ENCODE results near the gene ZNF792.
"Not testable (repeated sequence)": the region's sequence is repeated elsewhere in the genome, so short reads cannot be mapped to it uniquely, and the experiment has no call there.

Gene ZNF792

DNA sequence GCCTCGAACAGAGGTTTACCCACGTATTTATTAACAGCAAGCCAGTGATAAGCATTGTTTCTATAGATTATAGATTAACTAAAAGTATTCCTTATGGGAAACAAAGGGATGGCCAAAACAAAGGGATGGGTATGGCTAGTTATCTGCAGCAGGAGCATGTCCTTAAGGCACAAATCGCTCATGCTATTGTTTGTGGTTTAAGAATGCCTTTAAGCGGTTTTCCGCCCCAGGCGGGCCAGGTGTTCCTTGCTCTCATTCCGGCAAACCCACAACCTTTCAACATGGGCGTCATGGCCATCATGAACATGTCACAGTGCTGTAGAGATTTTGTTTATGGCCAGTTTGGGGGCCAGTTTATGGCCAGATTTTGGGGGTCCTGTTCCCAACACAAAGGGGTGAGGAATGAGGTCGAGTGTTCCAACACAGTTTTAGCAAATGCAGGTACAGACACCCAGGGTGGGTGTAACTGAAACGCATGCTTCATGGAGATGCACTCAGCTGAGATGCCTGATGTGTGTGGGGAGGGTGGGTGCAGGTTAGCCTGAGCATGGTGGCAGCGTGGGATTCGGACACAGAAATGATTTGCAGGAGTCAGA lies 6.3 kb upstream of the ZNF792 start:
- DNase-seq, result not testable (repeated sequence)

DNA sequence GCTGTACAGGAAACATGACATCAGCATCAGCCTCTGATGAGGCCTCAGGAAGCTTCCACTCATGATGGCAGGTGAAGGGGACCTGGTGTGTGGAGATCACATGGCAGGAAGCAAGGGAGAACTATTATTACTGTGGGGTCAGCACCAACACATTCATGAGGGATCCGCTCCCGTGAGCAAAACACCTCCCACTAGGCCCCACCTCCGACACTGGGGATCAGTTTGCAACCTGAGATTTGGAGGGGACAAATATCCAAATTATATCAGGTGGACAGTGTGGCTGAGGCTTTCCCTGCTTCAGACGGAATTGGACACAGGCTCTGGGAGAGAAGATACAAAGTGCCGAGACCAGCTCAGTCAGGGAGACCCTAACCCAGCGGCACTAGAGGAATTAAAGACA lies 5.7 kb upstream of the ZNF792 start:
- DNase-seq, result no peak

DNA sequence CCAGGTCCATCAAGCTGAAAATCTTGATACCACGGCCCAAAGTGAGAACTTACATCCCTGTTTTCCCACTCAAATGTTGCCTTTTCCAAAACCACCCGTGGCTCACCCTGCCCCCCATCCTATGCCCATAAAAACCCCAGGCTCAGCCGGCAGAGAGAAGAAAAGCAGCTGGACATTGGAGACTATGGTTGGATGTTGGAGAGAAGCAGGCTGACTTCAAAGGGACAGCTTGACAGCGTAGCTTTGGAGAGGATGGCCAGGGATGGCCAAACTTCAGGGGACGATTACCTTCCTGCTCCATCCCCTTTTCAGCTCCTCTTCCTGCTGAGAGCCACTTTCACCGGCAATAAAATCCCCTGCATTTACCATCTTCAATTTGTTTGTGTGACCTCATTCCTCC lies 3.5 kb upstream of the ZNF792 start:
- no peak for DNase-seq

DNA sequence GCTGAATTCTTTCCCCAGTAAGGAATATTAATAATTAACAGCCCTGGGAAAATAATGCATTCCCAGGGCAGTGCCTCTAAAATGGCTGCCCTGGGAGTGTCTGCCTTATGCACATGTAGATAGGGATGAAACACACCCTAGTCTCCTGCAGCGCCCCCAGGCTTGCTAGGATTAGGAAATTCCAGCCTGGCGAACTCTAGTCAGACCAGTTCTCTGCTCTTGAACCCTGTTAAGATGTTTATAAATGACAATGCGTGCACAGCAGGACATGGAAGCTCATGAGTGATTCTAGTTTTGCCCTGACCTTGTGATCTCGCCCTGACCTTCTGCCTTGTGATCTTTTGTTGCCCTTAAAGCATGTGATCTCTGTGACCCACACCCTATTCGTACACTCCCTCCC lies 1.5 kb upstream of the ZNF792 start:
- DNase-seq, result not testable (repeated sequence)

DNA sequence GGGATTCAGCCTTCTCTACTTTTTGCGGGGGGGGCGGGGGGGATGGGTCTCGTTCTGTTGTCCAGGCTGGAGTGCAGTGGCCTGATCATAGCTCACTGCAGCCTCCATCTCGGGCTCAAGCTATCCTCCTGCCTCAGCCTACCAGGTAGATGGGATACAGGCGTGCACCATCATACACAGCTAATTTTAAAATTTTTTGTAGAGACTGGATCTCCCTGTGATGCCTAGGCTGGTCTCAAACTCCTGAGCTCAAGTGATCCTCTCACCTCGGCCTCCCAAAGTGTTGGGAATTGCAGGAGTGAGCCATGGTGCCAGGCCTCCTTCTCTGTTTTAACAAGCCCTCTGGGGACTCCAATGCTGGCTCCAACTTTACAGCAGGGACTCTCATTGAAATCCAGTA lies 569 bp upstream of the ZNF792 start:
- DNase-seq, result no peak

DNA sequence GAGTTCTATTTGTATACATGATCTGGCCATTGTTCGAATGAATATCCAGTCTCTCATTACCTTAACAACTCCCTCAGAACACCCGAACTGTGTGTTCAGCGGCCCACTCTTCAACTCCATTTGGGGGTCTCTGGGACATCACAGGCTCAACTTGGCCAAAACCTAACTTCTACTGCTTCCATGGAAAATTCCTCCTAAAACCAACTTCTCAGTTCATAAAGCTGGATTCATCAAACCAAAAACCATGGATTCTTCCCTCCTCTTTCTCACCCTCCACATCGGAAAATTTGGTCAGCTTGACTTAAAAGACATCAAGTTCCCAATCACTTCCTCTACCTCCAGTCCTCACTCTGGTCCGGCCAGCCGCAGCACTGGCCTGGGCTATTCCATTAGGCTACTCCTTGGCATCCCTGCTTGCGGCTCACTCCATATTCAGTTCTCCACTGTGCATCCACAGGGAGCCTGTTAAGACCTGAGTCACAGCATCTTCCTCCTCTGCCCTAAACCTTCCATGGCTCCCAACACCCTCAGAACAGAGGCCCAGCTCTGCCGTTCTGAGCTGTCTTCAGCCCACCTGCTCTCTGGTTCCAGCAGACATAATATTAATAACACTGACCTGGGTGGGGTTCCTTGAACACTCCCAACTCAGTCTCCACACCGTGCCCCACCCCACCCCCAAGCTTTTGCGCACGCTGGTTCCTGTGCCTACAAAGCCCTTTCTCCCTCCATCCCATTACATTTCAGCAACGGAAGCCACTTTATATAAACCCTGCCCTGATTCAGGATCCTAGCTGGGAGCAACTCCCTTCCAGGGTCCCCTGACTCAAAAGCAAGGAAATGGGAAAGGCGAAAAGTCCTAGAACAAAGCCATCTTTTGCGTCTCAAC lies 1.1 kb downstream of the ZNF792 start:
- no peak for DNase-seq

DNA sequence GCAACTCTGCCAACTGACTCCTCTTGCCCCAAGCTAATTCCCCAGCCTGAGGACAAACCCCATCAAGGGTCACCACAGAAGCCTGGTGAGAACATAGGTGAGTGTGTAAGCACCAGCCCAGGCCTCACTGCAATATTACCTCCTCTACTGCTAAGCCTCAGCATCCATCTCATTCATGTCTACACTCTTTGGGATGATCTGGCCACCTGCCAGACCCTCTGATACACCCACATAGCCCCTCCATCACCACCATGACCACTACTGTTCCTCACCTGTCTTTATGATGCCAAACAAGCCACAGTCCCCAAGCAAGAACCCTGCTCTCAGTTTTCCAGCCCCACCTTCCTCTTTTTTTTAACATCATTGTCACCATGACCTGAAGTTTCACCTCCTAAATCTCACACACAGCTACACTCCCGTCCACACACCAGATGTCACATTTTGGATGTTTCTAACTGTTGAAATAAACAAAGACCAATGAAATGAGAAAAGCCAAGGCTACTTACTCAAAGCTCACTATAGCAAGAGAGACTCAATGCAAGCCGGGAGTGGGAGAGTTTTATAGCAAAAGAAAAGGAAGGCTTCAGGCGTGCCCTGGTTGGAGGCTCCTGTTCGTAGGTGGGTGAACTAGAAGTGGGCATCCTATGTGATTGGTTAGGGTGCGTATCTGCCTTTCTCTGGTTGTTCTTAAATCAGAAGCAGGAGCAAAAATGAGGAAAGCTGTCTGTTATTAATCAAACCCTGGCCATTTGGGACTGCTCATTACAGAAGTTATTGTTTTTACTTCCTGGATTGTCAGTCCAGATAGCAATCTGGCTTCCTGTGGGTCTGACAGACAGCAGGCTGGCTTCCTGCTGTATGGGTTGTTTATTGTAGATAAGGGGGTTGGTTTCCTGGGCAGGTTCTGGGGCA lies 2.0 kb downstream of the ZNF792 start:
- DNase-seq, result peak; percentile 62

DNA sequence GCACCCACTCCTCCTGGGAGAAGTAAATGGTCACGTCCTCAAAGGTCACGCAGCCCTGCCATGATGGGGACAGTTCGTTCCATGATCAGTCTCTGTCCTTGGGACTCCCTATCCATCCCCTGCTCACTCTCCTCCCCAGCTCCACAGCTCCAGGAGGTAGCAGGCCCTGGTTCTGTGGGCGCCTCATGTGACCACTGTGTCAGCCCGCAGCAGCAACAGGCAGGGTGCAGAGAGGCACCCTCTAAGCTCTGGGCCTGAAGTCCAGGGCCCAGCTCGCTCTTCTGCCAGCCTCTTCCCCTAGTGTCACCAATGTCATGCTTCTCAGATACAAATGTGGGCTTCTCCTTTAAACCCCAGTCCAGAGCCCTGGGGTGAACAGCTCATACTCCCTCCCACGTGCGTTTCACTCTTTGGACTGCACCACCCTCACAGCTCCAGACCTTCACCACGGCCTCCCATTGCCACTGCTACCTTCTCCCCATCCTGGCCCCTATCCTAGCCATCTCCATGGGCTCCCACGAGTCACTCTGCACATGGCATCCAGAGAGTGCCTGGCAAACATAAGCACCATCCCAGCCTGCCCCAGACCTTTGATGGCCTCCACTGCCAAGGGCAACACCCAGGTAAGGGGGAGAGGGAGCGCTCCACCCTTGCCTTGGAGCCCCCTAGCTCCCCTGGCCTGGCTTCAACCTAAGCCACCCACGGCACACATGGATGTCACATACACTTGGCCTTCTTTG lies 2.9 kb downstream of the ZNF792 start:
- DNase-seq, result no peak

DNA sequence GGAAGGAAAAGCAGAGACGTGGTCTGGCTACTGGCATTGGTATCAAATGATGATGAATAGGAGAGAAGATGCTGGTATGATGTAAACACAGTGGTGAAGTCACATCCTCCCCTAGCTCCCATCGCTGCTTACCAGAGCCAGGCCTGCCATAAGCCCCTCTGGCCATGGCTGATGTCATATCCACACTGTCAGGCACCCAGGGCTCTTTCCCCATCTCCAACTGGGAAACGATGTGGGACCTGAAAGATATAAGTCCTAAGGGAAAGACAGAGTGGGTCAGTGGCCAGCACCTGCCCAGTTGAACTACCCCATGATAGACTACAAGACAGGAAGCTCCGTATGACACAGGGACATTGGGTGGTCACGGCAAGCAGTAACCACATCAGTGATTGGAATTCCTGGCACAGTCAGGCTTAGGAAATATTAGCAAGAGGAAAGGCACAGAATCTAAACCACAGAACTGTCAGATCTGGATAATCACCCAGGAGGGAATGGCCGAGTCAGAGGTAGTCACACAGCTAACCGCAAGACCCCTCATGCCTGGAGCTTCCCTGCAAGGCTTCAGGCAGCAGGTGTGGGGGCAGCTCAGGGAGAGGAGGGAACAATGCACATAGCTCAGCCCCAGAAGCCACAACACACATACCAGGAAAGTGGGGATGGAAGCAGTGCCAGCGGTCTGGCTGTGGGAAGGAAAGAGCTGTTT lies 3.8 kb downstream of the ZNF792 start:
- no peak for DNase-seq

DNA sequence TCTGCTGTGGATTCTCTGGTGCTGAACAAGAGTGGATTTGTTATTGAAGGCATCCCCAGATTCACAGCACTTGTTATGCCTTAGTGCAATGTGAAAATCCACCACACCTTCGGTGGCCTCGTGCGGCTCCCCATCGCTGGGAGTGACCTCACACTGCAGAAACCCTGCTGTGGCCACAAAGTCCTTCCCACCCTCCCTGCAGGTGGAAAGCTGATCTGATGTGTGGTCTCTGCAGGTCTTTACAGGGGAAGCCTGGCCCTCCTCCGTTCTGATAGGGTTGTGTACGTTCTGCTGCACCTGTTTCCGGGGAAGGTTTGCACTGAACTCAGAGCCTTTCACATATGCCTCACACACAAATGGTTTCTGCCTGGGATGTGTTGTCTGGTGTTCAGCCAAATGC lies 5.0 kb downstream of the ZNF792 start:
- DNase-seq, result no peak

DNA sequence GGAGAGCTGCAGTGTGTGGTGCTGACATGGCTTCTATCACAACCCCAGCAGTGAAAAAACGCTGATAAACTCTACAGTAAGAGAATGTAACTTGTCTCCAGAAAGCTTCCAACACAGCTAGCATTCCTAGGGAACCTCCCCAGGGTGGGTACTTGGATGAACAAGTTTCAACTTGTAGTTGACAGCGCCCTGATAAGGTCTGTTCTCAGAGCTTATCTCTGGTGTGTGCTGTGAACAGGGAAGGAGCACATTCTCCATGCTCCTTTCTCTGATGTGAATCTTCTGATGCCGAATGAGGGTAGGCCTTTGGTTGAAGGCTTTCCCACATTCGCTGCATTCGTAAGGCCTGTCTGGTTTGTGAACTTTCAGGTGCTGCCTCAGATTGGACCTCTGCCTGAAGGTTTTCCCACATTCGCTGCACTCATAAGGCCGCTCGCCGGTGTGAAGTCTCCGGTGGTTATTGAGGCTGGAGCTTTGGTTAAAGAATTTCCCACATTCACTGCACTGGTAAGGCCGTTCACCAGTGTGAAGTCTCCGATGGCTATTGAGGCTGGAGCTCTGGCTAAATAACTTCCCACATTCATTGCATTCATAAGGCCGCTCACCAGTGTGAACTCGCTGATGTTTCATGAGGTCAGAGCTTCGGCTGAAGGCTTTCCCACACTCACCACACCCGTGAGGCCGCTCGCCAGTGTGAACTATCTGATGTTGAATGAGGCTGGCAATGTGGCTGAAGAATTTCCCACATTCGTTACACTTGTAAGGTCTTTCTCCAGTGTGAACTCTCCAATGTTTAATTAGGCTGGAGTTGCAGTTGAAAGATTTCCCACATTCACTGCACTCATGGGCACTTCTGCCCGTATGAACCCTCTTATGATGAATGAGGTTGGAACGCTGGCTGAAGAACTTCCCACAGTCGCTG lies 5.9 kb downstream of the ZNF792 start:
- DNase-seq, result no peak

DNA sequence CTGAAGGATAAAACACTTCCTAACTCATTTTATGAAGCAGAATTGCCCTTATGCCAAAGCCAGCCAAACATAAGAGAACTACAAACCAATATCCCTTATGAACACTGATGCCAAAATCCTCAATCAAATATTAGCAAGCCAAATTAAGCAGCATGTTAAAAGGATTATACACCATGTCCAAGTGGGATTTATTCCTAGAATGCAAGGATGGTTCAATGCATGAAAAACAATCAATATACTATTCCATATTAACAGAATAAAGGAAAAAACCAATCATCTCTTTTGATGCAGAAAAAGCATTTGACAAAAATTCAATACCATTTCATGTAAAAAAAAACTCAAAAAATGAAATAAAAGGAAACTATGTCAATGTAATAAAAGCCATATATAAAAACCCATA lies 10.9 kb downstream of the ZNF792 start:
- DNase-seq, result no peak

DNA sequence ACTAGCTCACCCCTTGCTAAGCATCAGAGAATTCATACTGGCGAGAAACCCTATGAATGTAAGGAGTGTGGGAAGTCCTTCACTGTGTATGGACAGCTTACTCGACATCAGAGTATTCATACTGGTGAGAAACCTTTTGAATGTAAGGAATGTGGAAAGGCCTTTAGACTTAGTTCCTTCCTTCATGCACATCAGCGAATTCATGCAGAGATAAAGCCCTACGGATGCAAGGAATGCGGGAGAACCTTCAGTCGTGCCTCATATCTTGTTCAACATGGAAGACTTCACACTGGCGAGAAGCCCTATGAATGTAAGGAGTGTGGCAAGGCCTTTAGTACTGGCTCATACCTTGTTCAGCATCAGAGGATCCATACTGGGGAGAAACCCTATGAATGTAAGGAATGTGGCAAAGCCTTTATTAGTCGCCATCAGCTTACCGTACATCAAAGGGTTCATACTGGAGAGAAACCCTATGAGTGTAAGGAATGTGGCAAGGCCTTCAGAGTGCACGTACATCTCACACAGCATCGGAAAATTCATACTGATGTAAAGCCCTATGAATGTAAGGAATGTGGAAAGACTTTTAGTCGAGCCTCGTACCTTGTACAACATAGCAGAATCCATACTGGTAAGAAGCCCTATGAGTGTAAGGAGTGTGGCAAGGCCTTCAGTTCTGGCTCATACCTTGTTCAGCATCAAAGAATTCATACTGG lies 20.0 kb downstream of the ZNF792 start:
- DNase-seq, result no peak

DNA sequence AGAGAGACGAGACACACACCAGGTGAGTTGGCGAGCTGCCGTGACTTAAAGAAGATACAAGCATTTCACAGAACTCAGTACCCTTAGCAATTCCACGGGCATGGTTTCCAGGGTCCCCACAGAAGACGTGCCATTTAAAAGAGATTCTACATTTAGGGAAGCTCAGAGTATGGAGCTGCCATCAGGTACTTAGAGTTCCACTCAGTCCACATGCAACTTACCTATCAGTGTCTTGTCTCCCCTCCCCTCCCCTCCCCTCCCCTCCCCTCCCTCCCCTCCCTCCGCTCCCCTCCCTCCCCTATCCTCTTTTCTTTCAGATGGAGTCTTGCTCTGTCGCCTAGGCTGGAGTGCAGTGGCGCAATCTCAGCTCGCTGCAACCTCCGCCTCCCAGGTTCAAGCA lies 25.1 kb downstream of the ZNF792 start:
- no peak for DNase-seq

DNA sequence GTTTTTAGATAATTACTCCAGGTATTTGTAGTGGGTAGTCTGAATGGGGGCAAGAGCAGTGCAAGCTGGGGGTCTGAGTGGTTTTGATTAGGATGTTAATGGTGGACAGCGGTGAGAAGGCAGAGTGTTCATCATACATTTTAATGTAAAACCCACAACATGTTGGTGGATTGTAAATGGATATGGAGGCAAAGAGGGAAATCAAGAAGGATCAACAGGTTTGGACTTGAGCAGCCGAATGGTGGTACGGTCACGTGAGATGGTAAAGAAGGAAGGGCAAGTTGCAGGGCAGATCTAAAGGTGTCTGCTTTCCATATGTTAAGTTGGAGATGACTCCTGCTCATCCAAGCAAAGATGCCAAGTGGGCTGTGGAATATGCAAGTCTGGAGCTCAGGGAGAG lies 27.8 kb downstream of the ZNF792 start:
- no peak for DNase-seq

DNA sequence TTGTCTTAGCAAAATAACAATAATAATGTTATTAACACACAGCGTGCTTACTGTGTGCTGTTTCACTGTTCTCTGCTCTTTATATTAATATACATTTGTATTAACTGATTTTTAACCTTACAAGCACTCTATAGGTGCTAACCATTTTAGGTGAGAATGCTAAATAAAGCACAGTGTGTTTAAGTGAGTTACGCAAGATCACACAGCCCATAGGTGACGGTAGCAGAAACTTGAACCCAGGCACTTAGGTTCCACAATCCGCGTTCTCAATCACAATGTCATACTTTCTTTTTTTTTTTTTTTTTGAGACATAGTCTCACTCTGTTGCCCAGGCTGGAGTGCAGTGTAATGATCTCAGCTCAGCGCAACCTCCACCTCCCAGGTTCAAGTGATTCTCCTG lies 31.5 kb downstream of the ZNF792 start:
- DNase-seq, result no peak

DNA sequence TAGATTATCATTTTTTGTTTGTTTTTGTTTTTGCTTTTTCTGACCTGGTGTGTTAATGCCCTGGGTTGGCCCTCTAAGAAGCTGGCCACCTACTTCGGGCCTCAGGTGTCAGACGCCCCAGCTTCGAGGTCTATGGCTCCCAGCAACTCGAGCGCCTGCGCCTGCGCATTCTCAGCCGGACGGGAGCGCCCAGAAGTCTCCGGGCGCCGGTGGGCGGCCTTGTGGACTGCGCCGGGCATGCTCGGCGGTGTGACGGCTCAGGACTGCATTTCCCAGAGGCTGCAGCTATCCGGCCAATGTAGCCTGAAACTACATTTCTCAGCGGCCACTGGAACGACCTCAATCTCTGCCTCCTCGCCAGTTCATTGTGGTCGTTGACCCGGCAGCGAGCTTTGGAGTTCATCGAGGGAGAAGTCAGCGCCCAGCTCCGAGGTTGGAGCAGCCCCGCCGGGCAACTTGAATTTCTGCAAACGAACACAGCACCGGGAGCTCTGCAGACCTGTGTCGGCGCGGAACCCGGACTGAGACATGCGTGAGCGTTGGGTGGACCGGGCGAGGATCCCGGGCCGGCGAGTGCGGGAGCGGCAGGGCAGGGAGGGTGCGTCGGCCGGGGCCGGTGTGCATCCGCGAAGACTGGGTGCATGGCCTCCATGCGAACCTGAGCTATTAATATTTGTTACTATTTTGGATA lies 37.2 kb downstream of the ZNF792 start, which contains the start of gene ZNF30:
ZNF30 (plus strand) TSS at position 219 of the 691 bp plus-strand sequence. CDS start 3,045 bp downstream, outside the sequence.
- peak; percentile 88 for DNase-seq

DNA sequence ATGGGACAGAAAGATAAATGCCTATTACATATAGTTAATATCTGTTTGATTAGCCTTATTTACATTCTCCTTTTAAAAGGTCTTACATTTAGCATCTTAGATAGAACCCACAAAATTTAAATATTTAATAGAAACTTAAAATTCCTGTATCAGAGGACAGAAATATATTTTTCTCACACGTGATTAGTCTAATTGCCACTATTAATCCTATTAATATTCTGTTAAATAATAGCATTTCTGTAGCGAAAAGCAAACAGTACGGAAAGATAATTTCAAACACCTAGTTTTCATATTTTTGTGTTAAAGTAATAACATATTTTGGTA lies 37.7 kb downstream of the ZNF792 start:
- no peak for DNase-seq

DNA sequence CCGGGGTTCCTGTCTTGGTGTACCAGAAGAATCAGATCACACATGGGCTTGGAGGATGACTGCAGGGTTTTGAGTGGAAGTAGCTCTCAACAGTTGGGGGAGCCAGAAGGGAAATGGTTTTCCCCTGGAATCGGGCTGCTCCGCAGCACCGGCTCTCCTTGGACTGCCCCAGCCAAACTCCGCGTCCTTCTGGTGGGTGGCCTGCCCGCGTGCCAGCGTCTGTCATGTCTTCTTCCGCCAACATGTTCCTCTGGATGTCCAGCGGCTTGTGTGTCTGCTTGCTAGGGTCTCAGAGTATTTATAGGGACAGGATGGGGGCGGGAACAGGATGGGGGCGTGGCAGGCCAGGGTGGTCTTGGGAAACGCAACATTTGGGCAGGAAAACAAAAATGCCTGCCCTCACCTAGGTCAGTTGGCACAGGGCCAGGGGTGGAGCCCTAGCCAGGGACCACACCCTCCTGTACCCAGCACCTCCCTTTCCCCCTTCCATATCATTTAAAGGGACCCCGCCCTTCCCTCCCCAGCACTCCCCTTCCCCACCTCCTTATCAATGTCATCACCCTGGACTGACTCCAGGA lies 38.7 kb downstream of the ZNF792 start:
- DNase-seq, result no peak

All from activated CD4-positive, alpha-beta T cell treated with anti-CD3 and anti-CD28 coated beads, Interleukin-10, Interleukin-2, amounts not matched to agents 100 ng/mL and 50 ng/mL, durations not matched to agents 16 hours and 8 hours (primary cell).